NCI-H82 (cell line): ENCODE data around the gene PPP2R3C.
A peak's percentile ranks its signal among the peaks of the same experiment; 100 is the strongest.
"Not testable (repeated sequence)": the region's sequence is repeated elsewhere in the genome, so short reads cannot be mapped to it uniquely, and the experiment has no call there.

ENCODE experiments used
- DNase-seq: peaks from one replicate; lab custom pipeline; 2025; lab: John Stamatoyannopoulos, UW

The PPP2R3C gene

GRCh38 chr14:35124127-35124526, 2.3 kb upstream of the PPP2R3C start:
- no peak for DNase-seq

DNA sequence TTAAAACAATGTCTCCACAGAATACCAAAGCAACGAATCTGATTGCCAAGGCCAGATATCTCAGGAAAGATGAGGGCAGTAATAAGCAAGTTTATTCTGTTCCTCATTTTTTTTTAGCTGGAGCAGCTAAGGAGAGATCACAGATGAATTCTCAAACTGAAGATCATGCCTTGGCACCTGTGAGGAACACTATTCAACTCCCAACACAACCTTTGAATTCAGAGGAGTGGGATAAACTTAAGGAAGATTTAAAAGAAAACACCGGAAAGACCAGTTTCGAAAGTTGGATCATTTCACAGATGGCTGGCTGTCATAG, 1.6 kb upstream of the PPP2R3C start:
- DNase-seq: no peak

DNA sequence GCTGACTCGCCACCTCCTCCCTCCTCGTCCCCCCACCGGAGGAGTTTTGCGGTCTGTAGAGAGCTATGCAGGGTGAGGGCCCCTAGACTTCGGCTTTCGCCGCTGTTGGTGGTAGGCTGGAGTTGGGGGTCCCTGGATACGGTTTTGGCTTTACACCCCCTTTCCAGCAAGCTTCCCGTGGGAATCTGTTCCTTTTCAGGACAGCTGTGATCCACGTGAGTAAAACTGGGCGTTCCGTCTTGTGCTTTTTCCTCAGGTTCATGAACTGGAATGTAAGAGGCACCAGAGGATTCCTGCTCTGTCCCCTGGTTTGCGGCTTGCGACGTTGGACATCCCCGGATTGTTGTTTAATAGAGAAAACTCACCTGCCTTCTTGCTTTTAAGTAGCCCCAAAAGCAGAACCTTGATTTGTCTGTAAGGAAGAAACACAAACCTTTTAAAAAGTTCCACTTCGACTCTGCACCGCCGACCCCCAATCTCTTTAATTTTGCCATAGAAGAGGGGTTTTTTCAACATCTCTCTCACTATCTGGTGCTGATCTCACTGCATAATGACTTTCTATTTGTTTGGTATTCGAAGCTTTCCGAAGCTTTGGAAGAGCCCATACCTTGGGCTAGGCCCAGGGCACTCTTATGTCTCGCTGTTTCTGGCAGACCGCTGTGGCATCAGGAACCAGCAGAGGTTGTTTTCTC, 1.1 kb upstream of the PPP2R3C start:
- peak; percentile 62 for DNase-seq

- no peak for DNase-seq
These were observed 534 bp downstream of the PPP2R3C start for GRCh38 chr14:35121026-35121886.

DNA sequence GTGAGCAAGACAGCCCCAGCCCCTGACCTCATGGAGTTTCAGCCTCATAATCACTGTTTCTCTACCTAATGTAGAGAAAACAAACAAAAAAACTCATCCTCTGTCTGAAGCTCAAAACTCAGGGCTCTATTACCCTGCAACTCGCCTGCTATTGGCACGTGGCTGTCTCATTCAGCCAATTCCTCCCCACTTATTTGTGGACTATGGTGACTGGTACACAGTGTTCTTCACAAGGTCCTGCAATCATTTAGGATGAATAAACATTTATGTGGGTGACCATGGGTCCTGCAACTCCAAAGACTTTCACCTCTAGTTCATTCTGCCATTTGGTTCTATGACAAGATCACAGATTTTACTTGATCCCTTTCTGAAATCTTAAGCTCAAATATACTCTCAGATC, 4.7 kb downstream of the PPP2R3C start:
- no peak for DNase-seq

DNA sequence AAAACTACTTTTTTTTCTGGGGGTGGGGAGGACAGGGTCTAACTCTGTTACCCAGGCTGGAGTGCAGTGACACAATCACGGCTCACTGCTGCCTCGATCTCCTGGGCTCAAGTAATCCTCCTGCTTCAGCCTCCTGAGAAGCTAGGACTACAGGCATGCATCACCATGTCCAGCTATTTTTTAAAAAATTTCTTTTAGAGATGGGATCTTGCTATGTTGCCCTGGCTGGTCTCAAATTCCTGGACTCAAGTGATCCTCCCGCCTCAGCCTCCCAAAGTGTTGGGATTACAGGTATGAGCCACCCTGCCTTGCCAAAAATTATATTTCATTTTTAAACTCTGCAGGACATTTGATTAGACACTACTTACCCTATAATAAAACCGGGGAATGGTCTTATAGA, 5.5 kb downstream of the PPP2R3C start:
- no peak for DNase-seq

GRCh38 chr14:35114036-35114435, 7.8 kb downstream of the PPP2R3C start:
- no peak for DNase-seq

DNA sequence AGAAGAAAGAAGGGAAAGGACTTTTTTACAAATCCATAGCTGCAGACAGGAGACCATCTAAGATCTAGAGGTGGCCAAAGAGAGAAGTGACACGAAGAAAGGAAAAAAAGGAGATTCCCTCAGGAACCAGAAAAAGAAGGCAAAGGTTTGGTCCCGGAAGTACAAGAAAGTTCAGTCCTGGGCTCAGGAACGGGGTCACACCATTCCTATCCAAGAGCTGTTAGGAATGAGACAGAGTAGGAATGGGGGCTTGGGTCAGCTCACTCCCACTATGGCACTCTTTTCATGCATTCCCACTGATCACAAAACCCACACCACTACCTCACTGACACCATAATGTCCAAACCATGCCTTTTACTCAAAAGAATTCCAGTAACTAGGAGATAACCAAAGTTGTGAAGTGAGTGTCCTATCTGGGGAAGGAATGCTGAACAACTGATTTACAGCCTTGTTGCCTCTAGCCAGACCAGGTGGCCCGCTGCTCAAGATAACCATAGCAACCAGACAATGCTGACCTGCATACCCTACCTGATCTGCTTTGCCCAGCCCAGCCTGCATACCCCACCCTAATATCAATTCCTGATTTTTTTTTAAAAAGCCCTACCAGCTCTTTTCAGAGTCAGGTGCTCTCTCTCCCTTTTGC, 8.4 kb downstream of the PPP2R3C start:
- DNase-seq: no peak

- DNase-seq: no peak
These were observed 9.1 kb downstream of the PPP2R3C start for GRCh38 chr14:35112641-35113040.

DNA sequence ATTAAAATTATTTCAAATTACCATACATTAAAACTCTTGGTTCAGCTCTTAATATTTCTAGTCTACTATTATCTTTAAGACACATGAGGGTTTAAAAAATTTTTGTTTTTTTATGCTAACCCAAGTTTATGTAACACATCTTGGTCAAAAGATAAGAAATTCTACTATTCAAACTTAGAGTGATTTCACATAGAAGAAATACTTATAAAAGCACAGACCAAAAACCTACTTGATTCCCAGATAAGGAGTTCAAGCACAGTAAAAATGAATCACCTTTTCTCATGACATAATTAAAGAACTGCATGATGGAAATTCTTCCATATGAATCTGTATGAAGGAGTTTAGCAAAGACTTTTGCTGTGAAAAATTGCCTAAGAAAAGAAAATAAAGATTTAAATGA, 13.9 kb downstream of the PPP2R3C start:
- DNase-seq: no peak

- DNase-seq: not testable (repeated sequence)
These were observed 27.1 kb downstream of the PPP2R3C start for GRCh38 chr14:35094645-35095044.

DNA sequence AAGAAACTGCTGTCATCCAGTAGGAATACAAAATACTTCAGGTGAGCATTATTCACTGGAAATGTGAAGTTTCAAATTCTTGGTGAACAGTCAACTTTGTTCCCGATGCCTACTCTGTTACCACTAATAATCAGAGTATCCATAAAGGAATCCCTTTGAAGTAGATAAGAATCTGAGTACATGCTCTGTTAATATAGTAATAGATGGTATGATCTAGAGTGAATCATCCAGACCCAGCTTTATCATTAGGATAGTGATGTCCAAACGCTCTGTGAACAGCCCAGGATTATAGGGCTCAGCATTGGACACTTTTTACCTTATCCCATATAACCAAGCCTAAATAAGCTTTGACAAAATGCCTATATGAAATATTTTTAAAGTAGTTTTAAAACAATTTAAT, 33.3 kb downstream of the PPP2R3C start:
- no peak for DNase-seq

DNA sequence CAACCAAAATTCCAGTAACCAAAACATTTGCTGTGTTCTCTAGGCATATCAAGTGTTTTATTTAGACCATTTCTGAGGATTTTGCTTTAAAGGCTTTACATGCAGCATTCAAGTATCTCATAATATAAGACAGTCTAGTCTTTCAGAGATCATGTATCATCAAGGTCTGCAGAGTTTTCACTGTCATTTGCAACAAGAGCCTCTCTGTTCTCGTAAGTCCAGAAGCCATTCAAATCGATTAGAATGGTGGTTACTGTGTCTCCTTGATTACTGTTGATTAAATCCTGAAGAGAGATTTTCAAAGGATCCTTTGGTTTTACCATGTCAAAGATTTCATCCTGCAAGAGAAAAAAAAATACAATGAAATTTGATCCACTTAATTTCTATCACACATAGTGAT, 36.3 kb downstream of the PPP2R3C start:
- no peak for DNase-seq

GRCh38 chr14:35083530-35084150, 38.1 kb downstream of the PPP2R3C start:
- DNase-seq: no peak

DNA sequence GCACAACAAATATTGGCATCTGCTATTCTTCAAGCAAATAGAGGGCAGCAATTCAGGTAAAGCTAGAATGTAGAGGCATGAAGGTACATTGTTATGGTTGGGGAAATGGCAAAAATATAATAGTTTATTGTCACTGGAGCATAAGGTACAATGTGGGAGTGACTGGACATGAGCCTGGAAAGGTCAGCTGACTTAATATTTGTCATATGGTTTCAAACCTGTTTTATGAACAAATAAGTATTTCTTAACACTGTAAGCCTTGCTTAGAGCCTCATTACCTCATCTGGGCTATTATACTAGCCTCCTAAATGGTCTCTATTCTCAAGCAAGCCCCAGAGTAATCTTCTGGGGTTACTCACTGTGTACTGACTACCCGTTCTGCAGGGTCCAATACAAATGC, 42.0 kb downstream of the PPP2R3C start:
- DNase-seq: no peak

- no peak for DNase-seq
These were observed 43.7 kb downstream of the PPP2R3C start for GRCh38 chr14:35078082-35078481.

- DNase-seq: no peak
These were observed 48.3 kb downstream of the PPP2R3C start for GRCh38 chr14:35073486-35073885.

- no peak for DNase-seq
These were observed 49.6 kb downstream of the PPP2R3C start for GRCh38 chr14:35072226-35072625.

- DNase-seq: no peak
These were observed 53.4 kb downstream of the PPP2R3C start for GRCh38 chr14:35068238-35069012.

DNA sequence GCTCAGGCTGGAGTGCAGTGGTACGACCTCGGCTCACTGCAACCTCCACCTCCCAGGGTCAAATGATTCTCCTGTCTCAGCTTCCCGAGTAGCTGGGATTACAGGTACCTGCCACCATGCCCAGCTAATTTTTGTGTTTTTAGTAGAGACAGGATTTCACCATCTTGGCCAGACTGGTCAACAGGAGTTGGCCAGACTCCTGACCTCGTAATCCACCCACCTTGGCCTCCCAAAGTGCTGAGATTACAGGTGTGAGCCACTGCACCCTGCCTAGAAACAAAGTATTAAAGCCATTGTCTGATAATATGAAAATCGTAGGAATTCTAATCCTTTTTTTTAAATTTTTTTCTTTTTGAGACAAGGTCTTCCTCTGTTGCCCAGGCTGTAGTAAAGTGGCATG, 56.1 kb downstream of the PPP2R3C start:
- DNase-seq: not testable (repeated sequence)

- DNase-seq: peak; percentile 3
These were observed 60.5 kb downstream of the PPP2R3C start for GRCh38 chr14:35061113-35061791.
